HCT116 (cell line): ENCODE measurements around the gene HCRTR1. TPM values are rescaled to one million over a fixed set of nuclear protein-coding genes. Genes with fewer than 3 reads are reported as not detected.

Experiments used
- ATAC-seq: fragments of 200-7000 bp; cut with Tn5 transposase; 2 replicates; pipeline ENCODE4 v1.9.1; 2020; ENCODE audit warnings: mild to moderate bottlenecking, moderate library complexity
- BruUV-seq: library from RNA; stranded (reverse); fragments of 400-500 nt; replicated peaks from 2 replicates; lab custom pipeline; 2021; lab: Mats Ljungman, UMichigan
- CTCF ChIA-PET: fragments of 300-600 bp; sonication (Branson Sonifier 250); formaldehyde crosslinking; loops from one replicate; lab custom pipeline; 2021; ENCODE audit warnings: antibody characterized with exemption; lab: Charles Lee
- POLR2A ChIA-PET: fragments of 300-600, 350-600 bp; sonication (Branson Sonifier 250); formaldehyde crosslinking; loops from one replicate; lab custom pipeline; 2021; ENCODE audit warnings: antibody characterized with exemption; lab: Charles Lee
- RAD21 ChIA-PET, 2 experiments: fragments of 300-600 bp; sonication (Branson Sonifier 250); formaldehyde crosslinking; loops; one replicate each; lab custom pipeline; 2023; ENCODE audit warnings: low total read pairs in 2 of 2; ENCODE audit not compliant: uncharacterized antibody in 2 of 2, unreplicated experiment in 2 of 2, low non-redundant PET in 1 of 2; lab: Charles Lee
- DNase-seq: peaks from one replicate; pipeline ENCODE4 v3.0.0-alpha.2; 2010; ENCODE audit warnings: low read depth, low spot score
- H2AFZ ChIP-seq: fragments of 200-600 bp; shearing (Covaris generic), sonication (generic); 2 replicates; pipeline ENCODE4 v1.6.1; 2017; ENCODE audit warnings: low read depth, mixed run types, mixed read lengths, antibody characterized with exemption, low read length; ENCODE audit not compliant: poor library complexity, severe bottlenecking
- H3K27ac ChIP-seq: 2 replicates; pipeline ENCODE4 v1.5.1; 2012; ENCODE audit warnings: low read depth, low read length
- H3K27me3 ChIP-seq: fragments of 200-600 bp; sonication (generic); 2 replicates; pipeline ENCODE4 v1.6.1; 2016; ENCODE audit warnings: mixed run types, low read length, mixed read lengths; ENCODE audit not compliant: insufficient read depth
- H3K36me3 ChIP-seq, 2 experiments: fragments of 200-500 bp in 1 of 2; fragments of 200-600 bp in 1 of 2; sonication (Bioruptor generic) in 1 of 2; sonication (generic) in 1 of 2; 2 replicates each; pipeline versions ENCODE4 v1.5.1 to v1.6.1; 2014 to 2016; ENCODE audit warnings: low read length in 2 of 2, inconsistent platforms in 1 of 2, mixed read lengths in 1 of 2, mixed run types in 1 of 2; ENCODE audit not compliant: insufficient read depth in 2 of 2, control insufficient read depth in 1 of 2
- H3K4me1 ChIP-seq, 2 experiments: fragments of 200-600 bp in 1 of 2; sonication (generic) in 1 of 2; 2 replicates each; pipeline versions ENCODE4 v1.5.1 to v1.6.1; 2012 to 2017; ENCODE audit warnings: low read length in 2 of 2, inconsistent platforms in 1 of 2, mild to moderate bottlenecking in 1 of 2, mixed read lengths in 1 of 2, mixed run types in 1 of 2, moderate library complexity in 1 of 2; ENCODE audit not compliant: insufficient read depth in 2 of 2, control insufficient read depth in 1 of 2
- H3K4me2 ChIP-seq: fragments of 200-600 bp; sonication (generic); 2 replicates; pipeline ENCODE4 v1.6.1; 2017; ENCODE audit warnings: mixed run types, low read length, mixed read lengths
- H3K4me3 ChIP-seq, 2 experiments: fragments of 200-600 bp in 1 of 2; sonication (generic) in 1 of 2; replicated peaks in 1 of 2; 2 replicates each; pipeline ENCODE4 v1.5.1; 2011 to 2016; ENCODE audit warnings: low read length in 2 of 2, control low read depth in 1 of 2, low read depth in 1 of 2, mild to moderate bottlenecking in 1 of 2, mixed read lengths in 1 of 2, mixed run types in 1 of 2
- H3K79me2 ChIP-seq: fragments of 200-600 bp; sonication (generic); 2 replicates; pipeline ENCODE4 v1.6.1; 2017; ENCODE audit warnings: mild to moderate bottlenecking, mixed run types, low read length, moderate library complexity, mixed read lengths; ENCODE audit not compliant: insufficient read depth
- H3K9ac ChIP-seq: fragments of 200-600 bp; sonication (generic); 2 replicates; pipeline ENCODE4 v1.6.1; 2016; ENCODE audit warnings: low read length, mixed read lengths
- H3K9me2 ChIP-seq: fragments of 200-600 bp; sonication (generic), shearing (Covaris generic); 2 replicates; pipeline ENCODE4 v1.6.1; 2017; ENCODE audit warnings: mixed run types, mild to moderate bottlenecking, moderate library complexity; ENCODE audit not compliant: insufficient read depth
- H3K9me3 ChIP-seq, 2 experiments: fragments of 200-500 bp in 1 of 2; fragments of 200-600 bp in 1 of 2; sonication (Bioruptor generic) in 1 of 2; sonication (generic) in 1 of 2; 2 replicates each; pipeline ENCODE4 v1.6.1; 2014 to 2017; ENCODE audit warnings: low read length in 2 of 2, mixed read lengths in 2 of 2, inconsistent platforms in 1 of 2, low read depth in 1 of 2, mild to moderate bottlenecking in 1 of 2, mixed run types in 1 of 2, moderate library complexity in 1 of 2; ENCODE audit not compliant: control insufficient read depth in 1 of 2, insufficient read depth in 1 of 2
- H4K20me1 ChIP-seq: fragments of 200-600 bp; sonication (generic), shearing (Covaris generic); 2 replicates; pipeline ENCODE4 v1.6.1; 2017; ENCODE audit warnings: mixed run types, mild to moderate bottlenecking, moderate library complexity; ENCODE audit not compliant: insufficient read depth
- CBX3 ChIP-seq: IDR thresholded peaks from 2 replicates; pipeline ENCODE4 v1.6.1; 2012; ENCODE audit warnings: low read depth
- EGR1 ChIP-seq: IDR thresholded peaks from 2 replicates; pipeline ENCODE4 v1.6.1; 2012; ENCODE audit warnings: low read depth
- ELF1 ChIP-seq: IDR thresholded peaks from 2 replicates; pipeline ENCODE4 v1.6.1; 2012; ENCODE audit warnings: low read depth, borderline replicate concordance
- EZH2phosphoT487 ChIP-seq: fragments of 200-600 bp; IDR thresholded peaks from 2 replicates; pipeline ENCODE4 v1.6.1; 2018; ENCODE audit warnings: antibody characterized with exemption, borderline replicate concordance
- FOSL1 ChIP-seq: IDR thresholded peaks from 2 replicates; pipeline ENCODE4 v1.6.1; 2012; ENCODE audit warnings: low read depth
- JUND ChIP-seq: IDR thresholded peaks from 2 replicates; pipeline ENCODE4 v1.6.1; 2012
- POLR2A ChIP-seq: IDR thresholded peaks from 2 replicates; pipeline ENCODE4 v1.7.0; 2011; ENCODE audit warnings: borderline replicate concordance; ENCODE audit not compliant: insufficient read depth, insufficient read length; ENCODE audit errors: extremely low read depth
- POLR2AphosphoS5 ChIP-seq: IDR thresholded peaks from 2 replicates; pipeline ENCODE4 v1.6.1; 2011; ENCODE audit warnings: mild to moderate bottlenecking, low read depth, low read length, moderate library complexity
- RAD21 ChIP-seq: IDR thresholded peaks from 2 replicates; pipeline ENCODE4 v1.6.1; 2012; ENCODE audit warnings: low read depth, mild to moderate bottlenecking
- SIN3A ChIP-seq: IDR thresholded peaks from 2 replicates; pipeline ENCODE4 v1.6.1; 2012; ENCODE audit warnings: low read depth
- ZNF274 ChIP-seq: fragments of 200-500 bp; sonication (Bioruptor generic); IDR thresholded peaks from 2 replicates; pipeline ENCODE4 v1.6.1; 2014; ENCODE audit warnings: mild to moderate bottlenecking, low read depth, low read length, inconsistent platforms
- intact Hi-C: fragments of 100-400 bp; cut with micrococcal nuclease; formaldehyde crosslinking; loops from 2 replicates; pipeline ENCODE4 v1.10.0; 2022
- total RNA-seq: library from RNA; stranded (reverse); gene quantifications from one replicate; pipeline ENCODE4 v1.2.1, GENCODE V29; 2021; ENCODE audit not compliant: unreplicated experiment
- TF ChIP-seq, protein P1 (sequence below): IDR thresholded peaks from 2 replicates; pipeline ENCODE4 v1.6.1; 2012
- TF ChIP-seq, protein P2 (sequence below), 3 experiments: fragments of 200-600 bp in 1 of 3; sonication (generic) in 1 of 3; IDR thresholded peaks in 2 of 3; conservative IDR thresholded peaks in 1 of 3; 2 replicates each; pipeline ENCODE4 v1.5.1; 2012 to 2017; ENCODE audit warnings: low read depth in 2 of 3, low read length in 2 of 3, antibody characterized with exemption in 1 of 3, borderline replicate concordance in 1 of 3, control low read depth in 1 of 3, mild to moderate bottlenecking in 1 of 3, mixed read lengths in 1 of 3, mixed run types in 1 of 3, moderate library complexity in 1 of 3; ENCODE audit not compliant: insufficient read depth in 1 of 3
- TF ChIP-seq, protein P3 (sequence below): IDR thresholded peaks from 2 replicates; pipeline ENCODE4 v1.6.1; 2012
- TF ChIP-seq, protein P4 (sequence below): IDR thresholded peaks from 2 replicates; pipeline ENCODE4 v1.6.1; 2011; ENCODE audit warnings: mild to moderate bottlenecking, low read length, moderate library complexity; ENCODE audit not compliant: insufficient replicate concordance; ENCODE audit errors: extremely low read depth
- TF ChIP-seq, protein P5 (sequence below): IDR thresholded peaks from 2 replicates; pipeline ENCODE4 v1.6.1; 2012; ENCODE audit warnings: low read depth

HCRTR1 gene
- total RNA-seq, 1 experiment from 2014 or later = not detected

DNA sequence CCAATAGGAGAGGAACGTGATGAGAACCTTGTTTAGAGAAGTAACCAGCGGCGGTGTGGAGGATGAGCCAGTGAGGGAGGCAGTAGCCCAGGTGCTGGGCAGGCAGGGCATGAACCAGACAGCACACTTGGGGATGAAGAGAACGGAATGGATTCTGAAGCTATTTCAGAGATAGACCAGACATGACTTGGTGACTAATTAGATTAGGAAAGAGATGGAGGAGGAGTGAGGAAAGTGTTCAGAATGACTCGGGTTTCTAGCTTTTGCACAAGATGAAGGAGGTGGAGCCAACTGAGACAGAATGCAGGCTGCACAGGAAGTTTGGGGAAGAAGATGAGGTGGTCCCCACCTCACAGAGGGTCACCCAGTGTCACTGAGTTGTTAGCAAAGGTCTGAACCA lies 22.1 kb downstream of the HCRTR1 start:
- Histone ChIP-seq H3K36me3 (peaks cover 0 to 5% of the 10 kb centered on the region in 2 experiments; a peak in 1 of 4 replicates), H3K27ac (no peak overlapping the region), H3K79me2 (peaks cover 82% of the 10 kb centered on the region), H3K4me2 (no peak overlapping the region), H4K20me1 (no peaks in the 10 kb centered on the region), H3K9me3 (no peaks in the 10 kb centered on the region), H2AFZ (no peak overlapping the region), H3K9ac (no peak overlapping the region), H3K9me2 (no peaks in the 10 kb centered on the region), H3K4me1 (peaks cover 5 to 17% of the 10 kb centered on the region in 2 experiments; a peak in 3 of 4 replicates), H3K27me3 (no peaks in the 10 kb centered on the region), H3K4me3 (no peak overlapping the region)
- TF ChIP-seq ELF1 (no peak), EGR1 (no peak), ZNF274 (no peak), JUND (no peak), RAD21 (no peak), EZH2phosphoT487 (no peak), FOSL1 (no peak), SIN3A (no peak), CBX3 (no peak), POLR2A (no peak), POLR2AphosphoS5 (no peak)
- TF ChIP-seq, protein P1, sequence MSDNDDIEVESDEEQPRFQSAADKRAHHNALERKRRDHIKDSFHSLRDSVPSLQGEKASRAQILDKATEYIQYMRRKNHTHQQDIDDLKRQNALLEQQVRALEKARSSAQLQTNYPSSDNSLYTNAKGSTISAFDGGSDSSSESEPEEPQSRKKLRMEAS = no peak
- TF ChIP-seq, protein P2, sequence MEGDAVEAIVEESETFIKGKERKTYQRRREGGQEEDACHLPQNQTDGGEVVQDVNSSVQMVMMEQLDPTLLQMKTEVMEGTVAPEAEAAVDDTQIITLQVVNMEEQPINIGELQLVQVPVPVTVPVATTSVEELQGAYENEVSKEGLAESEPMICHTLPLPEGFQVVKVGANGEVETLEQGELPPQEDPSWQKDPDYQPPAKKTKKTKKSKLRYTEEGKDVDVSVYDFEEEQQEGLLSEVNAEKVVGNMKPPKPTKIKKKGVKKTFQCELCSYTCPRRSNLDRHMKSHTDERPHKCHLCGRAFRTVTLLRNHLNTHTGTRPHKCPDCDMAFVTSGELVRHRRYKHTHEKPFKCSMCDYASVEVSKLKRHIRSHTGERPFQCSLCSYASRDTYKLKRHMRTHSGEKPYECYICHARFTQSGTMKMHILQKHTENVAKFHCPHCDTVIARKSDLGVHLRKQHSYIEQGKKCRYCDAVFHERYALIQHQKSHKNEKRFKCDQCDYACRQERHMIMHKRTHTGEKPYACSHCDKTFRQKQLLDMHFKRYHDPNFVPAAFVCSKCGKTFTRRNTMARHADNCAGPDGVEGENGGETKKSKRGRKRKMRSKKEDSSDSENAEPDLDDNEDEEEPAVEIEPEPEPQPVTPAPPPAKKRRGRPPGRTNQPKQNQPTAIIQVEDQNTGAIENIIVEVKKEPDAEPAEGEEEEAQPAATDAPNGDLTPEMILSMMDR (IDR thresholded peaks at IDR 0.05 in 2 of 3, conservative IDR thresholded peaks at IDR 0.05 in 1 of 3; ENCODE audit: borderline replicate concordance in 1 of 3, insufficient read depth in 1 of 3, low read depth in 2 of 3, low read length in 2 of 3) = no peak
- TF ChIP-seq, protein P3, sequence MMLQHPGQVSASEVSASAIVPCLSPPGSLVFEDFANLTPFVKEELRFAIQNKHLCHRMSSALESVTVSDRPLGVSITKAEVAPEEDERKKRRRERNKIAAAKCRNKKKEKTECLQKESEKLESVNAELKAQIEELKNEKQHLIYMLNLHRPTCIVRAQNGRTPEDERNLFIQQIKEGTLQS = no peak
- TF ChIP-seq, protein P4, sequence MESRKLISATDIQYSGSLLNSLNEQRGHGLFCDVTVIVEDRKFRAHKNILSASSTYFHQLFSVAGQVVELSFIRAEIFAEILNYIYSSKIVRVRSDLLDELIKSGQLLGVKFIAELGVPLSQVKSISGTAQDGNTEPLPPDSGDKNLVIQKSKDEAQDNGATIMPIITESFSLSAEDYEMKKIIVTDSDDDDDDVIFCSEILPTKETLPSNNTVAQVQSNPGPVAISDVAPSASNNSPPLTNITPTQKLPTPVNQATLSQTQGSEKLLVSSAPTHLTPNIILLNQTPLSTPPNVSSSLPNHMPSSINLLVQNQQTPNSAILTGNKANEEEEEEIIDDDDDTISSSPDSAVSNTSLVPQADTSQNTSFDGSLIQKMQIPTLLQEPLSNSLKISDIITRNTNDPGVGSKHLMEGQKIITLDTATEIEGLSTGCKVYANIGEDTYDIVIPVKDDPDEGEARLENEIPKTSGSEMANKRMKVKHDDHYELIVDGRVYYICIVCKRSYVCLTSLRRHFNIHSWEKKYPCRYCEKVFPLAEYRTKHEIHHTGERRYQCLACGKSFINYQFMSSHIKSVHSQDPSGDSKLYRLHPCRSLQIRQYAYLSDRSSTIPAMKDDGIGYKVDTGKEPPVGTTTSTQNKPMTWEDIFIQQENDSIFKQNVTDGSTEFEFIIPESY = no peak
- TF ChIP-seq, protein P5, sequence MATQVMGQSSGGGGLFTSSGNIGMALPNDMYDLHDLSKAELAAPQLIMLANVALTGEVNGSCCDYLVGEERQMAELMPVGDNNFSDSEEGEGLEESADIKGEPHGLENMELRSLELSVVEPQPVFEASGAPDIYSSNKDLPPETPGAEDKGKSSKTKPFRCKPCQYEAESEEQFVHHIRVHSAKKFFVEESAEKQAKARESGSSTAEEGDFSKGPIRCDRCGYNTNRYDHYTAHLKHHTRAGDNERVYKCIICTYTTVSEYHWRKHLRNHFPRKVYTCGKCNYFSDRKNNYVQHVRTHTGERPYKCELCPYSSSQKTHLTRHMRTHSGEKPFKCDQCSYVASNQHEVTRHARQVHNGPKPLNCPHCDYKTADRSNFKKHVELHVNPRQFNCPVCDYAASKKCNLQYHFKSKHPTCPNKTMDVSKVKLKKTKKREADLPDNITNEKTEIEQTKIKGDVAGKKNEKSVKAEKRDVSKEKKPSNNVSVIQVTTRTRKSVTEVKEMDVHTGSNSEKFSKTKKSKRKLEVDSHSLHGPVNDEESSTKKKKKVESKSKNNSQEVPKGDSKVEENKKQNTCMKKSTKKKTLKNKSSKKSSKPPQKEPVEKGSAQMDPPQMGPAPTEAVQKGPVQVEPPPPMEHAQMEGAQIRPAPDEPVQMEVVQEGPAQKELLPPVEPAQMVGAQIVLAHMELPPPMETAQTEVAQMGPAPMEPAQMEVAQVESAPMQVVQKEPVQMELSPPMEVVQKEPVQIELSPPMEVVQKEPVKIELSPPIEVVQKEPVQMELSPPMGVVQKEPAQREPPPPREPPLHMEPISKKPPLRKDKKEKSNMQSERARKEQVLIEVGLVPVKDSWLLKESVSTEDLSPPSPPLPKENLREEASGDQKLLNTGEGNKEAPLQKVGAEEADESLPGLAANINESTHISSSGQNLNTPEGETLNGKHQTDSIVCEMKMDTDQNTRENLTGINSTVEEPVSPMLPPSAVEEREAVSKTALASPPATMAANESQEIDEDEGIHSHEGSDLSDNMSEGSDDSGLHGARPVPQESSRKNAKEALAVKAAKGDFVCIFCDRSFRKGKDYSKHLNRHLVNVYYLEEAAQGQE = no peak
- ChIA-PET RAD21 (no interaction called here), CTCF (interaction anchor here (1.3 kb wide), 2 partner anchors 106 to 149 kb away, joined by 3 to 4 read pairs; no protein-coding TSS in a partner anchor), POLR2A (no interaction called here)
- DNase-seq = no peak
- intact Hi-C loops = no loop called here
- ATAC-seq = no peak
- no TSS peak for BruUV-seq
